ENCODE results near the gene NLRX1. TPM values are rescaled to one million over a fixed set of nuclear protein-coding genes. Genes with fewer than 3 reads are reported as not detected.
A peak's percentile ranks its signal among the peaks of the same experiment; 100 is the strongest.
"Not testable (repeated sequence)": the region's sequence is repeated elsewhere in the genome, so short reads cannot be mapped to it uniquely, and the experiment has no call there.

NLRX1 gene
- total and polyA plus RNA-seq, 3 experiments from 2014 or later, result 11.3 to 16.7 (median 16.1) TPM

GRCh38 chr11:119126675-119127268 lies 41.8 kb upstream of the NLRX1 start:
- peaks cover 21% of the 10 kb centered on the region for H3K36me3 ChIP-seq (ENCODE audit: insufficient read depth, low read length)

GRCh38 chr11:119130662-119131061 lies 37.9 kb upstream of the NLRX1 start:
- no peak for DNase-seq
- no peaks in the 10 kb centered on the region for H3K27me3 Mint-ChIP-seq
- H3K36me3 ChIP-seq (ENCODE audit: insufficient read depth, low read length), result peaks cover 39% of the 10 kb centered on the region
- H3K9me3 Mint-ChIP-seq, result no peaks in the 10 kb centered on the region
- no peak overlapping the region for H3K4me3 Mint-ChIP-seq
- H3K36me3 Mint-ChIP-seq, result peaks cover 14 to 75% (median 22%) of the 10 kb centered on the region in 3 donors
- peaks cover 6% of the 10 kb centered on the region for H3K4me1 ChIP-seq (ENCODE audit: insufficient read depth, low read length)
- ChIA-PET CTCF (interaction anchor here (1.1 kb wide), 1 partner anchor 13 kb away, joined by 3 read pairs; no protein-coding TSS in a partner anchor), POLR2A (interaction anchor here (0.6 kb wide), 1 partner anchor 70 kb away, joined by 3 read pairs; no protein-coding TSS in a partner anchor)
- H3K4me3 ChIP-seq (ENCODE audit: low read length), result no peak overlapping the region
- no peaks in the 10 kb centered on the region for H3K9me3 ChIP-seq (ENCODE audit: low read length)
- H3K4me1 Mint-ChIP-seq, result peaks cover 4 to 21% (median 18%) of the 10 kb centered on the region in 3 donors
- H3K27ac Mint-ChIP-seq, result peak overlapping the region in 1 of 8 donors; percentile 32
- no peaks in the 10 kb centered on the region for H3K27me3 ChIP-seq (ENCODE audit: insufficient read depth, low read length, poor library complexity, severe bottlenecking)
- no peak overlapping the region for H3K27ac ChIP-seq (ENCODE audit: low read depth, low read length)

More at GRCh38 chr11:119126675-119127268, 41.8 kb upstream of the NLRX1 start:
- POLR2A ChIA-PET, result no interaction called here
- H3K27me3 ChIP-seq (ENCODE audit: insufficient read depth, low read length, poor library complexity, severe bottlenecking), result no peaks in the 10 kb centered on the region
- no peaks in the 10 kb centered on the region for H3K9me3 ChIP-seq (ENCODE audit: low read length)
- no peak overlapping the region for H3K4me3 ChIP-seq (ENCODE audit: low read length)
- H3K4me1 ChIP-seq (ENCODE audit: insufficient read depth, low read length), result peaks cover 18% of the 10 kb centered on the region
- H3K27ac Mint-ChIP-seq, result peak overlapping the region in 5 of 8 donors; percentile 8 to 86 (median 22)
- peaks cover 4 to 69% (median 10%) of the 10 kb centered on the region in 3 donors for H3K36me3 Mint-ChIP-seq
- no peak for DNase-seq
- peaks cover 19 to 48% (median 45%) of the 10 kb centered on the region in 3 donors for H3K4me1 Mint-ChIP-seq
- H3K9me3 Mint-ChIP-seq, result no peaks in the 10 kb centered on the region
- CTCF ChIA-PET, result interaction anchor here (1.0 kb wide), 1 partner anchor 11 kb away, joined by 3 read pairs; no protein-coding TSS in a partner anchor
- H3K27ac ChIP-seq (ENCODE audit: low read depth, low read length), result no peak overlapping the region
- peaks cover 0 to 2% of the 10 kb centered on the region in 2 donors for H3K27me3 Mint-ChIP-seq
- H3K4me3 Mint-ChIP-seq, result peak overlapping the region in 2 of 7 donors; percentile 42 to 84

GRCh38 chr11:119134389-119134978 lies 34.0 kb upstream of the NLRX1 start:
- Histone ChIP-seq H3K4me3 (ENCODE audit: low read length) (no peak overlapping the region), H3K36me3 (ENCODE audit: insufficient read depth, low read length) (peaks cover 39% of the 10 kb centered on the region), H3K9me3 (ENCODE audit: low read length) (no peaks in the 10 kb centered on the region), H3K27me3 (ENCODE audit: insufficient read depth, low read length, poor library complexity, severe bottlenecking) (no peaks in the 10 kb centered on the region), H3K27ac (ENCODE audit: low read depth, low read length) (no peak overlapping the region), H3K4me1 (ENCODE audit: insufficient read depth, low read length) (no peaks in the 10 kb centered on the region)
- POLR2A ChIA-PET, result no interaction called here
- Mint-ChIP-seq H3K4me3 (no peak overlapping the region), H3K4me1 (peaks cover 0 to 8% (median 6%) of the 10 kb centered on the region in 3 donors), H3K36me3 (peaks cover 14 to 55% (median 22%) of the 10 kb centered on the region in 3 donors), H3K9me3 (no peaks in the 10 kb centered on the region), H3K27me3 (peaks cover 3 to 11% of the 10 kb centered on the region in 2 donors), H3K27ac (peak overlapping the region in 1 of 8 donors; percentile 33)
- DNase-seq, result no peak
- CTCF ChIA-PET, result no interaction called here

- H3K4me1 Mint-ChIP-seq; POLR2A ChIA-PET; H3K27ac ChIP-seq (ENCODE audit: low read depth, low read length); H3K36me3 ChIP-seq (ENCODE audit: insufficient read depth, low read length); H3K4me3 Mint-ChIP-seq; H3K36me3 Mint-ChIP-seq; DNase-seq; H3K4me3 ChIP-seq (ENCODE audit: low read length); H3K27ac Mint-ChIP-seq; H3K9me3 ChIP-seq (ENCODE audit: low read length); H3K9me3 Mint-ChIP-seq; H3K27me3 ChIP-seq (ENCODE audit: insufficient read depth, low read length, poor library complexity, severe bottlenecking); H3K4me1 ChIP-seq (ENCODE audit: insufficient read depth, low read length): not testable (repeated sequence)
- H3K27me3 Mint-ChIP-seq, result peaks cover 12 to 29% of the 10 kb centered on the region in 2 donors
- CTCF ChIA-PET, result interaction anchor here (1.9 kb wide), 1 partner anchor 184 kb away, joined by 5 read pairs; no protein-coding TSS in a partner anchor
Observed at GRCh38 chr11:119139276-119139675, 29.2 kb upstream of the NLRX1 start.

- ChIA-PET POLR2A (no interaction called here), CTCF (no interaction called here)
- Histone ChIP-seq H3K4me1 (ENCODE audit: insufficient read depth, low read length) (peaks cover 6% of the 10 kb centered on the region), H3K27ac (ENCODE audit: low read depth, low read length) (no peak overlapping the region), H3K9me3 (ENCODE audit: low read length) (no peaks in the 10 kb centered on the region), H3K36me3 (ENCODE audit: insufficient read depth, low read length) (no peaks in the 10 kb centered on the region), H3K4me3 (ENCODE audit: low read length) (no peak overlapping the region), H3K27me3 (ENCODE audit: insufficient read depth, low read length, poor library complexity, severe bottlenecking) (peaks cover 26% of the 10 kb centered on the region)
- Mint-ChIP-seq H3K4me1 (peaks cover 9 to 16% (median 13%) of the 10 kb centered on the region in 3 donors), H3K27ac (no peak overlapping the region), H3K9me3 (no peaks in the 10 kb centered on the region), H3K4me3 (no peak overlapping the region), H3K36me3 (no peaks in the 10 kb centered on the region), H3K27me3 (peaks cover 26 to 50% of the 10 kb centered on the region in 2 donors)
- no peak for DNase-seq
Observed at GRCh38 chr11:119144825-119145486, 23.6 kb upstream of the NLRX1 start.

- no peaks in the 10 kb centered on the region for H3K9me3 Mint-ChIP-seq
- H3K4me1 Mint-ChIP-seq, result peaks cover 9 to 20% (median 13%) of the 10 kb centered on the region in 3 donors
- Histone ChIP-seq H3K4me1 (ENCODE audit: insufficient read depth, low read length) (peaks cover 6% of the 10 kb centered on the region), H3K4me3 (ENCODE audit: low read length) (no peak overlapping the region), H3K27ac (ENCODE audit: low read depth, low read length) (no peak overlapping the region), H3K27me3 (ENCODE audit: insufficient read depth, low read length, poor library complexity, severe bottlenecking) (peaks cover 32% of the 10 kb centered on the region), H3K9me3 (ENCODE audit: low read length) (no peaks in the 10 kb centered on the region), H3K36me3 (ENCODE audit: insufficient read depth, low read length) (no peaks in the 10 kb centered on the region)
- H3K27me3 Mint-ChIP-seq, result peaks cover 28 to 53% of the 10 kb centered on the region in 2 donors
- no peaks in the 10 kb centered on the region for H3K36me3 Mint-ChIP-seq
- ChIA-PET POLR2A (no interaction called here), CTCF (no interaction called here)
- H3K27ac Mint-ChIP-seq, result no peak overlapping the region
- H3K4me3 Mint-ChIP-seq, result peak overlapping the region in 1 of 7 donors; percentile 17
- no peak for DNase-seq
Observed at GRCh38 chr11:119145551-119145950, 23.0 kb upstream of the NLRX1 start.

- Histone ChIP-seq H3K4me1 (ENCODE audit: insufficient read depth, low read length) (peaks cover 6% of the 10 kb centered on the region), H3K36me3 (ENCODE audit: insufficient read depth, low read length) (no peaks in the 10 kb centered on the region), H3K27me3 (ENCODE audit: insufficient read depth, low read length, poor library complexity, severe bottlenecking) (peaks cover 30% of the 10 kb centered on the region), H3K4me3 (ENCODE audit: low read length) (no peak overlapping the region), H3K27ac (ENCODE audit: low read depth, low read length) (no peak overlapping the region), H3K9me3 (ENCODE audit: low read length) (no peaks in the 10 kb centered on the region)
- H3K36me3 Mint-ChIP-seq, result no peaks in the 10 kb centered on the region
- H3K4me3 Mint-ChIP-seq, result peak overlapping the region; percentile 14 to 90 (median 76)
- no peaks in the 10 kb centered on the region for H3K9me3 Mint-ChIP-seq
- peaks cover 27 to 51% of the 10 kb centered on the region in 2 donors for H3K27me3 Mint-ChIP-seq
- peak overlapping the region in 2 of 8 donors; percentile 0 to 25 for H3K27ac Mint-ChIP-seq
- peak in 2 of 5 donors; percentile 9 to 14 for DNase-seq
- ChIA-PET CTCF (interaction anchor here (0.6 to 1.5 kb wide), 3 partner anchors 10 to 465 kb away, joined by 3 to 5 read pairs (median 3); partner anchors contain the start of gene NLRX1), POLR2A (no interaction called here)
- H3K4me1 Mint-ChIP-seq, result peaks cover 9 to 20% (median 13%) of the 10 kb centered on the region in 3 donors
Observed at GRCh38 chr11:119147604-119148333, 20.8 kb upstream of the NLRX1 start.

Data from CD8-positive, alpha-beta memory T cell (primary cell).